ENCODE measurements around the gene TMEM156. TPM values are rescaled to one million over a fixed set of nuclear protein-coding genes. Genes with fewer than 3 reads are reported as not detected.

TMEM156 gene
- polyA plus RNA-seq, 1 donor from 2014 or later = not detected

DNA sequence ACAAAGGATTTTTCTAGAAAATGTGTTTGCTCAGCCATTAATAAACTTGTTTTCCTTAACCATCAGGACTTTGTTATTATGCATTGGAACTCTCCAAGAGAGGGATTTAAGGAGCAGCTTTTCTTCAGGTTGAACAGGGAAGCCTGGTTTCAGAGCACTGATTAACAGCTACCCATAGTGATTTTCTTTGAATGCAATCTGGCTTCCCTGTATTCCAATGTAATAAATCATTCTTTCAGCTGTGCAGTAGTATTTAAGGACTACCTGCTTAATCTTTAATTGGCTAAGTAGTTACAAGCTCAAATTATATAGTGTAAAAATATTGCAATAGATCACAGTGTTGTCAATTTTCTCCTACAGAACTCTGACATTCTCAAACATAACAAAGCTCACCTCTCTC is 77.5 kb downstream of the TMEM156 start:
- H3K9ac ChIP-seq (ENCODE audit: low read length) = no peak overlapping the region
- no peaks in the 10 kb centered on the region for H3K36me3 ChIP-seq (ENCODE audit: insufficient read depth, low read length)
- no peaks in the 10 kb centered on the region for H3K9me2 ChIP-seq (ENCODE audit: insufficient read depth, low read length)
- no peaks in the 10 kb centered on the region for H3F3A ChIP-seq (ENCODE audit: insufficient read depth, low read length, poor library complexity, severe bottlenecking)
- H3K27me3 ChIP-seq (ENCODE audit: insufficient read depth, low read depth, low read length) = no peaks in the 10 kb centered on the region
- H3K9me3 ChIP-seq (ENCODE audit: low read length) = no peaks in the 10 kb centered on the region
- H3K27ac ChIP-seq (ENCODE audit: low read length) = no peak overlapping the region
- no peak overlapping the region for H2AFZ ChIP-seq (ENCODE audit: low read depth, low read length)
- TF ChIP-seq MXI1 (conservative IDR thresholded peaks at IDR 0.05; ENCODE audit: poor library complexity, severe bottlenecking) (no peak), EZH2 (IDR thresholded peaks at IDR 0.05; ENCODE audit: borderline replicate concordance, insufficient read depth, low read length, poor library complexity, severe bottlenecking) (no peak), RAD21 (conservative IDR thresholded peaks at IDR 0.05) (no peak), EP300 (conservative IDR thresholded peaks at IDR 0.05; ENCODE audit: poor library complexity, severe bottlenecking) (no peak), SMC3 (conservative IDR thresholded peaks at IDR 0.05; ENCODE audit: poor library complexity) (no peak), POLR2AphosphoS5 (IDR thresholded peaks at IDR 0.05) (no peak), TAF1 (IDR thresholded peaks at IDR 0.05; ENCODE audit: low read depth) (no peak)
- TF ChIP-seq, protein P1, sequence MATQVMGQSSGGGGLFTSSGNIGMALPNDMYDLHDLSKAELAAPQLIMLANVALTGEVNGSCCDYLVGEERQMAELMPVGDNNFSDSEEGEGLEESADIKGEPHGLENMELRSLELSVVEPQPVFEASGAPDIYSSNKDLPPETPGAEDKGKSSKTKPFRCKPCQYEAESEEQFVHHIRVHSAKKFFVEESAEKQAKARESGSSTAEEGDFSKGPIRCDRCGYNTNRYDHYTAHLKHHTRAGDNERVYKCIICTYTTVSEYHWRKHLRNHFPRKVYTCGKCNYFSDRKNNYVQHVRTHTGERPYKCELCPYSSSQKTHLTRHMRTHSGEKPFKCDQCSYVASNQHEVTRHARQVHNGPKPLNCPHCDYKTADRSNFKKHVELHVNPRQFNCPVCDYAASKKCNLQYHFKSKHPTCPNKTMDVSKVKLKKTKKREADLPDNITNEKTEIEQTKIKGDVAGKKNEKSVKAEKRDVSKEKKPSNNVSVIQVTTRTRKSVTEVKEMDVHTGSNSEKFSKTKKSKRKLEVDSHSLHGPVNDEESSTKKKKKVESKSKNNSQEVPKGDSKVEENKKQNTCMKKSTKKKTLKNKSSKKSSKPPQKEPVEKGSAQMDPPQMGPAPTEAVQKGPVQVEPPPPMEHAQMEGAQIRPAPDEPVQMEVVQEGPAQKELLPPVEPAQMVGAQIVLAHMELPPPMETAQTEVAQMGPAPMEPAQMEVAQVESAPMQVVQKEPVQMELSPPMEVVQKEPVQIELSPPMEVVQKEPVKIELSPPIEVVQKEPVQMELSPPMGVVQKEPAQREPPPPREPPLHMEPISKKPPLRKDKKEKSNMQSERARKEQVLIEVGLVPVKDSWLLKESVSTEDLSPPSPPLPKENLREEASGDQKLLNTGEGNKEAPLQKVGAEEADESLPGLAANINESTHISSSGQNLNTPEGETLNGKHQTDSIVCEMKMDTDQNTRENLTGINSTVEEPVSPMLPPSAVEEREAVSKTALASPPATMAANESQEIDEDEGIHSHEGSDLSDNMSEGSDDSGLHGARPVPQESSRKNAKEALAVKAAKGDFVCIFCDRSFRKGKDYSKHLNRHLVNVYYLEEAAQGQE (IDR thresholded peaks at IDR 0.05; ENCODE audit: borderline replicate concordance) = no peak
- TF ChIP-seq, protein P2, sequence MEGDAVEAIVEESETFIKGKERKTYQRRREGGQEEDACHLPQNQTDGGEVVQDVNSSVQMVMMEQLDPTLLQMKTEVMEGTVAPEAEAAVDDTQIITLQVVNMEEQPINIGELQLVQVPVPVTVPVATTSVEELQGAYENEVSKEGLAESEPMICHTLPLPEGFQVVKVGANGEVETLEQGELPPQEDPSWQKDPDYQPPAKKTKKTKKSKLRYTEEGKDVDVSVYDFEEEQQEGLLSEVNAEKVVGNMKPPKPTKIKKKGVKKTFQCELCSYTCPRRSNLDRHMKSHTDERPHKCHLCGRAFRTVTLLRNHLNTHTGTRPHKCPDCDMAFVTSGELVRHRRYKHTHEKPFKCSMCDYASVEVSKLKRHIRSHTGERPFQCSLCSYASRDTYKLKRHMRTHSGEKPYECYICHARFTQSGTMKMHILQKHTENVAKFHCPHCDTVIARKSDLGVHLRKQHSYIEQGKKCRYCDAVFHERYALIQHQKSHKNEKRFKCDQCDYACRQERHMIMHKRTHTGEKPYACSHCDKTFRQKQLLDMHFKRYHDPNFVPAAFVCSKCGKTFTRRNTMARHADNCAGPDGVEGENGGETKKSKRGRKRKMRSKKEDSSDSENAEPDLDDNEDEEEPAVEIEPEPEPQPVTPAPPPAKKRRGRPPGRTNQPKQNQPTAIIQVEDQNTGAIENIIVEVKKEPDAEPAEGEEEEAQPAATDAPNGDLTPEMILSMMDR (IDR thresholded peaks at IDR 0.05; ENCODE audit: poor library complexity, severe bottlenecking) = no peak
- H3K4me2 ChIP-seq (ENCODE audit: low read length) = no peak overlapping the region
- no peaks in the 10 kb centered on the region for H4K20me1 ChIP-seq (ENCODE audit: insufficient read depth)
- no peak overlapping the region for H3K4me3 ChIP-seq (ENCODE audit: low read length)
- H3K79me2 ChIP-seq (replicated peaks; ENCODE audit: insufficient read depth, low read length) = no peaks in the 10 kb centered on the region

DNA sequence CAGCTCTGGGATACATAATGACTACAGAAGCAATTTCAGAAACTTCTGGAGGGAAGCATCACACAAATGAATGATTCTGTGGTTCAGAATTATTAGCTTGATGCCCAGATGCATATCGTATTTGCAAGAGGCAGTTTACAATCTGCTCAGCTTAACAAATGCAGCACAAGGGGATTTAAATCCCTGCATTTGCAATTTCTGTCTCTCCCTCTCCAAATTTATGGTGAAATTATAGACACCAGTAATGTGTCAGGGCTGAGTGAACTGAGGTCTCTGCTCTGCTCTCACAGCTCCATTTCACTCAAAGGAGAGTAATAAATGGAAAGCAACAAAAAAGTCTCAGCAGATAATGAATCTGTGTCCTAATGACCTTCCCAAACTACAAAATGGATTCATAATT is 80.2 kb downstream of the TMEM156 start:
- TF ChIP-seq POLR2AphosphoS5 (IDR thresholded peaks at IDR 0.05) (no peak), EP300 (conservative IDR thresholded peaks at IDR 0.05; ENCODE audit: poor library complexity, severe bottlenecking) (no peak), MXI1 (conservative IDR thresholded peaks at IDR 0.05; ENCODE audit: poor library complexity, severe bottlenecking) (no peak), EZH2 (IDR thresholded peaks at IDR 0.05; ENCODE audit: borderline replicate concordance, insufficient read depth, low read length, poor library complexity, severe bottlenecking) (no peak), RAD21 (conservative IDR thresholded peaks at IDR 0.05) (no peak), TAF1 (IDR thresholded peaks at IDR 0.05; ENCODE audit: low read depth) (no peak), SMC3 (conservative IDR thresholded peaks at IDR 0.05; ENCODE audit: poor library complexity) (no peak)
- TF ChIP-seq, protein P1 (IDR thresholded peaks at IDR 0.05; ENCODE audit: borderline replicate concordance) = no peak
- TF ChIP-seq, protein P2 (IDR thresholded peaks at IDR 0.05; ENCODE audit: poor library complexity, severe bottlenecking) = no peak
- H2AFZ ChIP-seq (ENCODE audit: low read depth, low read length) = no peak overlapping the region
- H4K20me1 ChIP-seq (ENCODE audit: insufficient read depth) = no peaks in the 10 kb centered on the region
- no peaks in the 10 kb centered on the region for H3K36me3 ChIP-seq (ENCODE audit: insufficient read depth, low read length)
- no peak overlapping the region for H3K9ac ChIP-seq (ENCODE audit: low read length)
- no peaks in the 10 kb centered on the region for H3K27me3 ChIP-seq (ENCODE audit: insufficient read depth, low read depth, low read length)
- no peak overlapping the region for H3K4me3 ChIP-seq (ENCODE audit: low read length)
- H3F3A ChIP-seq (ENCODE audit: insufficient read depth, low read length, poor library complexity, severe bottlenecking) = no peaks in the 10 kb centered on the region
- H3K9me3 ChIP-seq (ENCODE audit: low read length) = no peaks in the 10 kb centered on the region
- H3K9me2 ChIP-seq (ENCODE audit: insufficient read depth, low read length) = no peaks in the 10 kb centered on the region
- no peak overlapping the region for H3K27ac ChIP-seq (ENCODE audit: low read length)
- no peaks in the 10 kb centered on the region for H3K79me2 ChIP-seq (replicated peaks; ENCODE audit: insufficient read depth, low read length)
- no peak overlapping the region for H3K4me2 ChIP-seq (ENCODE audit: low read length)

Data from neural cell (in vitro differentiated cells).